Tibial nerve (tissue), 4 donors: ENCODE results near the gene TUBB8B. TPM values are rescaled to one million over a fixed set of nuclear protein-coding genes. Genes with fewer than 3 reads are reported as not detected.

Experiments
- small RNA-seq: library from RNA; depleted of rRNA; stranded (forward); fragments of <200 nt; gene quantifications from one replicate; pipeline ENCODE3, GENCODE V24; 2016
- total RNA-seq, 4 donors: library from RNA; depleted of rRNA; stranded (reverse); fragments of >200 nt; gene quantifications; one replicate each; pipeline ENCODE4 v1.1.0, GENCODE V29; 2016

Gene TUBB8B
- total RNA-seq, 4 donors from 2014 or later = not detected

Small RNAs within 50 kb of the gene (small RNA-seq; reads per million reads assigned to genes)
- gene AP001005.2 = not detected

Other genes starting within 250 kb of the TUBB8B start
- 10 to 100 TPM; 33.3 to 34.7 (median 34.1) TPM for gene USP14, start 108.9 kb upstream of the TUBB8B start, total RNA-seq
- 10 to 100 TPM; 43.3 to 53.4 (median 50.7) TPM for gene THOC1, start 218.4 kb upstream of the TUBB8B start, total RNA-seq